ENCODE data around the gene IQSEC1.
A peak's percentile ranks its signal among the peaks of the same experiment; 100 is the strongest.
"Not testable (repeated sequence)": the region's sequence is repeated elsewhere in the genome, so short reads cannot be mapped to it uniquely, and the experiment has no call there.

The IQSEC1 gene

GRCh38 chr3:12882336-12883310 is 190.6 kb downstream of the IQSEC1 start:
- no peak overlapping the region for H3K4me3 ChIP-seq (ENCODE audit: low read depth, low read length)
- DNase-seq (ENCODE audit: low read depth): no peak
- TF ChIP-seq CTCF (IDR thresholded peaks at IDR 0.05; ENCODE audit: insufficient read depth, low read depth, low read length, missing control alignments): no peak

- H3K4me3 ChIP-seq (ENCODE audit: low read depth, low read length): not testable (repeated sequence)
- DNase-seq (ENCODE audit: low read depth): peak; percentile 76
- TF ChIP-seq CTCF (IDR thresholded peaks at IDR 0.05; ENCODE audit: insufficient read depth, low read depth, low read length, missing control alignments): peak; percentile 9
Measured at GRCh38 chr3:12881858-12882257, 191.4 kb downstream of the IQSEC1 start.

- DNase-seq (ENCODE audit: low read depth): no peak
- no peak overlapping the region for H3K4me3 ChIP-seq (ENCODE audit: low read depth, low read length)
- no peak for TF ChIP-seq CTCF (IDR thresholded peaks at IDR 0.05; ENCODE audit: insufficient read depth, low read depth, low read length, missing control alignments)
Measured at GRCh38 chr3:12879191-12879815, 193.9 kb downstream of the IQSEC1 start.

GRCh38 chr3:12878758-12879157 is 194.5 kb downstream of the IQSEC1 start:
- not testable (repeated sequence) for DNase-seq (ENCODE audit: low read depth)

GRCh38 chr3:12878141-12878574 is 195.1 kb downstream of the IQSEC1 start:
- TF ChIP-seq CTCF (IDR thresholded peaks at IDR 0.05; ENCODE audit: insufficient read depth, low read depth, low read length, missing control alignments): no peak
- DNase-seq (ENCODE audit: low read depth): no peak
- no peak overlapping the region for H3K4me3 ChIP-seq (ENCODE audit: low read depth, low read length)

More at GRCh38 chr3:12878758-12879157, 194.5 kb downstream of the IQSEC1 start:
- not testable (repeated sequence) for H3K4me3 ChIP-seq (ENCODE audit: low read depth, low read length)

GRCh38 chr3:12877040-12877439 is 196.2 kb downstream of the IQSEC1 start:
- no peak for TF ChIP-seq CTCF (IDR thresholded peaks at IDR 0.05; ENCODE audit: insufficient read depth, low read depth, low read length, missing control alignments)
- H3K4me3 ChIP-seq (ENCODE audit: low read depth, low read length): no peak overlapping the region
- no peak for DNase-seq (ENCODE audit: low read depth)

All from GM12865 (cell line).